B cell (primary cell): Measurements from ENCODE around the gene PCSK4. TPM values are rescaled to one million over a fixed set of nuclear protein-coding genes. Genes with fewer than 3 reads are reported as not detected.

Experiments used
- ATAC-seq: fragments of 200-7000 bp; cut with Tn5 transposase; one replicate; pipeline ENCODE4 v1.10.0; 2021; ENCODE audit warnings: low read depth, mild to moderate bottlenecking, moderate number of reproducible peaks, moderate library complexity
- CTCF ChIA-PET: fragments of 350-600 bp; sonication (Branson Sonifier 250); formaldehyde crosslinking; loops from one replicate; lab custom pipeline; 2021; ENCODE audit warnings: antibody characterized with exemption, inconsistent platforms; lab: Charles Lee
- POLR2A ChIA-PET: fragments of 350-600 bp; sonication (Branson Sonifier 250); formaldehyde crosslinking; loops from one replicate; lab custom pipeline; 2021; ENCODE audit warnings: antibody characterized with exemption; lab: Charles Lee
- DNase-seq: peaks from one replicate; pipeline ENCODE4 v3.0.0; 2013
- H2AFZ ChIP-seq: 2 replicates; pipeline ENCODE4 v1.6.1; 2012; ENCODE audit warnings: mild to moderate bottlenecking, low read depth, low read length; ENCODE audit not compliant: insufficient read depth, poor library complexity, severe bottlenecking
- H3K27ac ChIP-seq, 2 donors: 1 replicate in 1 of 2; 2 replicates in 1 of 2; pipeline ENCODE4 v1.5.1; 2012 to 2013; ENCODE audit warnings: low read length in 2 of 2, mild to moderate bottlenecking in 2 of 2, moderate library complexity in 1 of 2
- H3K27me3 ChIP-seq, 4 experiments: fragments of 200-600 bp in 1 of 4; sonication (generic) in 1 of 4; replicated peaks in 1 of 4; 1 replicate in 2 of 4; 2 replicates in 2 of 4; pipeline versions ENCODE4 v1.6.1 to v1.7.0; 2013 to 2016; ENCODE audit warnings: low read length in 3 of 4, mild to moderate bottlenecking in 2 of 4, mixed read lengths in 1 of 4, moderate library complexity in 1 of 4; ENCODE audit not compliant: insufficient read depth in 4 of 4, control insufficient read depth in 3 of 4; ENCODE audit errors: control extremely low read depth in 1 of 4
- H3K36me3 ChIP-seq, 2 experiments: replicated peaks in 1 of 2; 1 replicate in 1 of 2; 2 replicates in 1 of 2; pipeline versions ENCODE4 v1.6.1 to v1.7.1; 2013; ENCODE audit warnings: low read length in 1 of 2; ENCODE audit not compliant: insufficient read depth in 2 of 2, control insufficient read depth in 1 of 2; ENCODE audit errors: control extremely low read depth in 1 of 2, extremely low read depth in 1 of 2
- H3K4me1 ChIP-seq, 2 donors: fragments of 200-600 bp in 1 of 2; sonication (generic) in 1 of 2; 1 replicate in 1 of 2; 2 replicates in 1 of 2; pipeline versions ENCODE4 v1.5.1 to v1.6.1; 2013 to 2017; ENCODE audit warnings: low read length in 2 of 2; ENCODE audit not compliant: control insufficient read depth in 2 of 2, insufficient read depth in 2 of 2
- H3K4me2 ChIP-seq: replicated peaks from 2 replicates; pipeline ENCODE3; 2012; ENCODE audit warnings: mild to moderate bottlenecking, low read depth, low read length; ENCODE audit not compliant: poor library complexity, severe bottlenecking
- H3K4me3 ChIP-seq, 5 experiments: fragments of 200-600 bp in 1 of 5; sonication (generic) in 1 of 5; 1 replicate in 3 of 5; 2 replicates in 2 of 5; pipeline versions ENCODE4 v1.5.1 to v1.7.0; 2011 to 2016; ENCODE audit warnings: low read length in 4 of 5, mild to moderate bottlenecking in 4 of 5, low read depth in 2 of 5, control low read depth in 1 of 5, moderate library complexity in 1 of 5; ENCODE audit not compliant: insufficient read depth in 1 of 5; ENCODE audit errors: control extremely low read depth in 1 of 5, extremely low read depth in 1 of 5
- H3K79me2 ChIP-seq: fragments of 200-600 bp; sonication (generic); one replicate; pipeline ENCODE4 v1.6.0; 2016; ENCODE audit warnings: low read length; ENCODE audit not compliant: control insufficient read depth, insufficient read depth
- H3K9ac ChIP-seq: fragments of 200-600 bp; sonication (generic); 2 replicates; pipeline ENCODE4 v1.6.1; 2017; ENCODE audit warnings: mild to moderate bottlenecking, low read length, moderate library complexity
- H3K9me3 ChIP-seq, 3 donors: one replicate each; pipeline versions ENCODE4 v1.6.1 to v1.7.1; 2013; ENCODE audit warnings: low read length in 2 of 3; ENCODE audit not compliant: control insufficient read depth in 2 of 3, insufficient read depth in 1 of 3; ENCODE audit errors: control extremely low read depth in 1 of 3
- H4K20me1 ChIP-seq: 2 replicates; pipeline ENCODE4 v1.6.0; 2012; ENCODE audit warnings: mild to moderate bottlenecking, low read length; ENCODE audit not compliant: insufficient read depth, control insufficient read depth, poor library complexity, severe bottlenecking
- H3K27ac Mint-ChIP-seq: one replicate; pipeline ENCODE4 v1.8.0; 2021; ENCODE audit warnings: mixed read lengths
- H3K27me3 Mint-ChIP-seq: one replicate; pipeline ENCODE4 v1.8.0; 2021; ENCODE audit warnings: mixed read lengths
- H3K4me1 Mint-ChIP-seq: one replicate; pipeline ENCODE4 v1.8.0; 2021; ENCODE audit warnings: mixed read lengths
- H3K4me3 Mint-ChIP-seq: one replicate; pipeline ENCODE4 v1.8.0; 2021; ENCODE audit warnings: mixed read lengths
- H3K9me3 Mint-ChIP-seq: one replicate; pipeline ENCODE4 v1.8.0; 2022; ENCODE audit warnings: mixed read lengths; ENCODE audit not compliant: insufficient read depth
- CTCF ChIP-seq: fragments of 200-600 bp; IDR thresholded peaks from one replicate; pipeline ENCODE4 v1.8.0; 2022; ENCODE audit warnings: antibody characterized with exemption, mild to moderate bottlenecking
- EZH2 ChIP-seq: IDR thresholded peaks from 2 replicates; pipeline ENCODE4 v1.6.1; 2012; ENCODE audit warnings: borderline replicate concordance, low read depth, mild to moderate bottlenecking, moderate library complexity, low read length; ENCODE audit not compliant: insufficient read depth, poor library complexity, severe bottlenecking
- WGBS: methylation state at CpG from one replicate; pipeline ENCODE4 v1.1.5; 2013; ENCODE audit warnings: missing lambda C conversion rate; ENCODE audit not compliant: insufficient coverage; 5-methylcytosine and 5-hydroxymethylcytosine counted together
- intact Hi-C: fragments of 100-400 bp; cut with micrococcal nuclease; formaldehyde crosslinking; loops from one replicate; pipeline ENCODE4 v1.10.0; 2022
- polyA plus RNA-seq: library from polyadenylated mRNA; depleted of rRNA; stranded (reverse); fragments of >200 nt; gene quantifications from 2 replicates; pipeline ENCODE4 v1.2.3, GENCODE V29; 2012
- total RNA-seq, 2 donors: library from RNA; stranded (reverse); fragments of 120-200 nt in 1 of 2; gene quantifications; 1 replicate in 1 of 2; 2 replicates in 1 of 2; pipeline versions ENCODE4 v1.2.3 to v1.2.4, GENCODE V29; 2013 to 2022

PCSK4 gene
- total and polyA plus RNA-seq, 2 donors (not counting 1 experiment from before 2014, with no cell fraction given): 1.1 to 1.3 TPM

- peak overlapping the region; percentile 51 for H3K4me3 Mint-ChIP-seq
- H3K36me3 ChIP-seq: no peaks in the 10 kb centered on the region
- peaks cover 0 to 46% (median 0%) of the 10 kb centered on the region in 3 donors for H3K9me3 ChIP-seq
- POLR2A ChIA-PET: interaction anchor here (1.0 to 1.1 kb wide), 2 partner anchors 17 to 22 kb away, joined by 4 to 10 read pairs; no protein-coding TSS in a partner anchor
- H3K27me3 Mint-ChIP-seq: peaks cover 39% of the 10 kb centered on the region
- H3K27me3 ChIP-seq: peaks cover 0 to 84% (median 49%) of the 10 kb centered on the region in 4 experiments
- no peak overlapping the region for H3K9ac ChIP-seq
- no peak overlapping the region for H3K4me2 ChIP-seq
- ATAC-seq (no peak), DNase-seq (no peak)
- intact Hi-C loops: loop anchor here (2.0 kb wide), 1 partner anchor 37 kb away; the partner anchor contains the start of genes PCSK4 and REEP6
- peak overlapping the region; percentile 12 for H3K27ac Mint-ChIP-seq
- H3K4me1 ChIP-seq: peaks cover 39 to 42% of the 10 kb centered on the region in 2 donors
- WGBS: 47% methylated on average over 26 of the region's 33 CpGs
- peaks cover 28% of the 10 kb centered on the region for H3K4me1 Mint-ChIP-seq
- no peak overlapping the region for H3K4me3 ChIP-seq
- H2AFZ ChIP-seq: no peak overlapping the region
- H3K9me3 Mint-ChIP-seq: no peaks in the 10 kb centered on the region
- peaks cover 7% of the 10 kb centered on the region for H4K20me1 ChIP-seq
- TF ChIP-seq EZH2 (no peak), CTCF (no peak)
- no peak overlapping the region for H3K27ac ChIP-seq
- no peaks in the 10 kb centered on the region for H3K79me2 ChIP-seq
- CTCF ChIA-PET: interaction anchor here (0.6 to 2.8 kb wide), 3 partner anchors 9 to 685 kb away, joined by 3 to 11 read pairs (median 5); no protein-coding TSS in a partner anchor
Measured at GRCh38 chr19:1453525-1454364, 36.4 kb downstream of the PCSK4 start.
